Fibroblast of lung (primary cell): Measurements from ENCODE around the gene FBXO41. TPM values are rescaled to one million over a fixed set of nuclear protein-coding genes. Genes with fewer than 3 reads are reported as not detected.

Experiments
- DNase-seq, 2 donors: peaks; one replicate each; pipeline versions ENCODE4 v3.0.0 to v3.0.0-alpha.2; 2010; ENCODE audit warnings: low read depth in 2 of 2
- H2AFZ ChIP-seq: 2 replicates; pipeline ENCODE4 v1.5.1; 2012; ENCODE audit warnings: low read length, control low read depth, inconsistent platforms
- H3K27ac ChIP-seq: 2 replicates; pipeline ENCODE4 v1.5.1; 2011; ENCODE audit warnings: low read length, control low read depth; ENCODE audit not compliant: insufficient read depth
- H3K27me3 ChIP-seq: 2 replicates; pipeline ENCODE4 v1.5.1; 2011; ENCODE audit warnings: mild to moderate bottlenecking, low read length; ENCODE audit not compliant: control insufficient read depth, insufficient read depth
- H3K36me3 ChIP-seq: 2 replicates; pipeline ENCODE4 v1.5.1; 2011; ENCODE audit warnings: low read length; ENCODE audit not compliant: control insufficient read depth, insufficient read depth
- H3K4me1 ChIP-seq: 2 replicates; pipeline ENCODE4 v1.5.1; 2011; ENCODE audit warnings: low read length; ENCODE audit not compliant: control insufficient read depth, insufficient read depth; ENCODE audit errors: extremely low read depth
- H3K4me2 ChIP-seq: 2 replicates; pipeline ENCODE4 v1.5.1; 2011; ENCODE audit warnings: low read length, control low read depth; ENCODE audit not compliant: insufficient read depth; ENCODE audit errors: extremely low read depth
- H3K4me3 ChIP-seq, 4 experiments: fragments of 200-600 bp in 1 of 4; sonication (generic) in 1 of 4; replicated peaks in 1 of 4; 2 replicates each; pipeline ENCODE4 v1.5.1; 2011 to 2016; ENCODE audit warnings: low read length in 4 of 4, low read depth in 3 of 4, mild to moderate bottlenecking in 3 of 4, control low read depth in 2 of 4, inconsistent platforms in 1 of 4, mixed read lengths in 1 of 4; ENCODE audit not compliant: insufficient read depth in 1 of 4; ENCODE audit errors: control extremely low read depth in 1 of 4
- H3K79me2 ChIP-seq: 2 replicates; pipeline ENCODE4 v1.5.1; 2012; ENCODE audit warnings: mild to moderate bottlenecking, low read length, inconsistent platforms; ENCODE audit not compliant: control insufficient read depth, insufficient read depth
- H3K9ac ChIP-seq: 2 replicates; pipeline ENCODE4 v1.5.1; 2011; ENCODE audit warnings: mild to moderate bottlenecking, low read length, control low read depth; ENCODE audit not compliant: insufficient read depth
- H3K9me3 ChIP-seq: 2 replicates; pipeline ENCODE4 v1.5.1; 2012; ENCODE audit warnings: low read depth, low read length; ENCODE audit not compliant: control insufficient read depth, insufficient read depth
- H4K20me1 ChIP-seq: 2 replicates; pipeline ENCODE4 v1.5.1; 2011; ENCODE audit warnings: low read length; ENCODE audit not compliant: control insufficient read depth, insufficient read depth; ENCODE audit errors: extremely low read depth
- EZH2 ChIP-seq: IDR thresholded peaks from 2 replicates; pipeline ENCODE4 v1.5.1; 2012; ENCODE audit warnings: low read length, control low read depth, mild to moderate bottlenecking; ENCODE audit errors: missing control alignments
- polyA plus RNA-seq, 2 donors: library from polyadenylated mRNA; depleted of rRNA in 1 of 2; stranded (reverse) in 1 of 2; unstranded in 1 of 2; fragments of >200 nt; gene quantifications; 2 replicates each; pipeline ENCODE4 v1.2.1, GENCODE V29; 2011 to 2012; ENCODE audit warnings: missing spikeins in 1 of 2
- total RNA-seq: library from RNA; depleted of rRNA; stranded (reverse); fragments of >200 nt; gene quantifications from 2 replicates; pipeline ENCODE4 v1.2.1, GENCODE V29; 2014
- TF ChIP-seq, protein P1 (sequence below), 2 donors: IDR thresholded peaks in 1 of 2; conservative IDR thresholded peaks in 1 of 2; 1 replicate in 1 of 2; 2 replicates in 1 of 2; pipeline ENCODE4 v1.5.1; 2011 to 2012; ENCODE audit warnings: low read length in 2 of 2, control low read depth in 1 of 2, inconsistent platforms in 1 of 2, low read depth in 1 of 2, mild to moderate bottlenecking in 1 of 2

The FBXO41 gene
- total and polyA plus RNA-seq, 2 donors (not counting 1 experiment from before 2014, with no cell fraction given): 0.51 to 1.2 TPM

DNA sequence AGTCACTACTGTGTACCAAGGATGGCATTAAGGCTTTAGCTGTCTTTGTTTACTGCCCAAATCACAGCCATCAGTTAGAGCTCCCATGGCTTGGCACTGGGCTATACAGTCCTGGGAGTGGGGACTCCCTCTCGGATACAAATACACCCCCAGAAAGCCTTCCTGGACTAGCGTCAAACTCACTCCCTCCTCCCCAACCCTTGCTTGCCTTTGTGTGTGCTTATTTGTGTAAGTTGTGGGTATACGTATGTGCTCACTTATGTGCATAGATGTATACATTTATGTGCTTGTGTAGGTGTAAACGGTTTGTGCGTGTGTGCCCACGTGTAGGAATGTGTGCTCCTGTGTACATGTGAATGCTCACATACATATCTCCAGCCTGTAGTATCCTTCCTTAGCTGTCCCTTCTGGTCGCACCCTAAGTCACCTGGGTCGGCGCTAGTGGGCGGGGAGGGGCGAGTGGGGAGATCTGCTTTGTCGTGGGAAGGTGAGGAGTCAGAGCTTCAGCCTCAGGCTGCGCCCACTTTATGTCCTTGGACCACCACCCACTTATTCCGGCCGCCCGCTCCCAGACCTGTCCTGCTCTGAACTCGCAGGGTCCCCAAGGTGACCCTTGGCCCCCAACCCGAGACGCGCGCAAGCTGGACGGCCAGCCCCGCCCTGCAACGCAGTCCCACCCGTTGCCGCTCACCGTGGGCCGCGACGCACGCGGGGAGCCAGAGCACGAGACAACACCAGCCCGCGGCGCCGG is 51.7 kb downstream of the FBXO41 start:
- TF ChIP-seq, protein P1, sequence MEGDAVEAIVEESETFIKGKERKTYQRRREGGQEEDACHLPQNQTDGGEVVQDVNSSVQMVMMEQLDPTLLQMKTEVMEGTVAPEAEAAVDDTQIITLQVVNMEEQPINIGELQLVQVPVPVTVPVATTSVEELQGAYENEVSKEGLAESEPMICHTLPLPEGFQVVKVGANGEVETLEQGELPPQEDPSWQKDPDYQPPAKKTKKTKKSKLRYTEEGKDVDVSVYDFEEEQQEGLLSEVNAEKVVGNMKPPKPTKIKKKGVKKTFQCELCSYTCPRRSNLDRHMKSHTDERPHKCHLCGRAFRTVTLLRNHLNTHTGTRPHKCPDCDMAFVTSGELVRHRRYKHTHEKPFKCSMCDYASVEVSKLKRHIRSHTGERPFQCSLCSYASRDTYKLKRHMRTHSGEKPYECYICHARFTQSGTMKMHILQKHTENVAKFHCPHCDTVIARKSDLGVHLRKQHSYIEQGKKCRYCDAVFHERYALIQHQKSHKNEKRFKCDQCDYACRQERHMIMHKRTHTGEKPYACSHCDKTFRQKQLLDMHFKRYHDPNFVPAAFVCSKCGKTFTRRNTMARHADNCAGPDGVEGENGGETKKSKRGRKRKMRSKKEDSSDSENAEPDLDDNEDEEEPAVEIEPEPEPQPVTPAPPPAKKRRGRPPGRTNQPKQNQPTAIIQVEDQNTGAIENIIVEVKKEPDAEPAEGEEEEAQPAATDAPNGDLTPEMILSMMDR (conservative IDR thresholded peaks at IDR 0.05 in 1 of 2, IDR thresholded peaks at IDR 0.05 in 1 of 2; ENCODE audit: low read depth in 1 of 2, low read length in 2 of 2): no peak
- TF ChIP-seq EZH2: no peak
- peak overlapping the region; percentile 61 to 94 (median 68) for H3K4me3 ChIP-seq
- H3K27me3 ChIP-seq: no peaks in the 10 kb centered on the region
- H3K9me3 ChIP-seq: no peaks in the 10 kb centered on the region
- H3K79me2 ChIP-seq: peaks cover 36% of the 10 kb centered on the region
- peak overlapping the region; percentile 80 for H3K4me2 ChIP-seq
- H3K36me3 ChIP-seq: peaks cover 5% of the 10 kb centered on the region
- H4K20me1 ChIP-seq: no peaks in the 10 kb centered on the region
- H3K9ac ChIP-seq: peak overlapping the region; percentile 74
- H3K27ac ChIP-seq: peak overlapping the region; percentile 66
- peak overlapping the region; percentile 85 for H2AFZ ChIP-seq
- DNase-seq: no peak
- H3K4me1 ChIP-seq: peaks cover 8% of the 10 kb centered on the region

DNA sequence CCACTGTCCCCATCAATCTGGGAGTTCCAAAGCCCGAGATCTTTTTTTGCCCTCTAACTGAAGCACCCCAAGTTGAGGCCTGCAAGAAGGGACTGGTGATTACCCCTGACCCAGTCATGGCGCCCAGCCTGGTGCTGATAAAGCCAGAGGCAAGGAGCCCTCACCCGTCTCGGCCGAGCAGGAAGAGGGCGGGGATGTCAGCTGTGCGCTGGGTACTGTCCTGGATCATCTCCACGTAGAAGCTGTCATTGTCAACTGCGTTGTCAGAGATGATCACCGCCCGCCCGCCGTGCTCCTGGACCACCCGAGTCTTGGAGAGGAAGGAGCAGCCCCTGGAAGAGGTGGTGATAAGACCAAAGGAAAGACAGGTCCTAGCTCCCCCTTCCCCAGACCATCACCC is 55.6 kb downstream of the FBXO41 start:
- Histone ChIP-seq H3K36me3 (peaks cover 6% of the 10 kb centered on the region), H3K4me3 (no peak overlapping the region), H3K27me3 (no peaks in the 10 kb centered on the region), H2AFZ (no peak overlapping the region), H3K4me1 (peaks cover 3% of the 10 kb centered on the region), H3K27ac (no peak overlapping the region), H3K4me2 (no peak overlapping the region), H3K9ac (no peak overlapping the region), H4K20me1 (no peaks in the 10 kb centered on the region), H3K79me2 (peaks cover 2% of the 10 kb centered on the region), H3K9me3 (no peaks in the 10 kb centered on the region)
- no peak for TF ChIP-seq EZH2
- TF ChIP-seq, protein P1 (conservative IDR thresholded peaks at IDR 0.05 in 1 of 2, IDR thresholded peaks at IDR 0.05 in 1 of 2; ENCODE audit: low read depth in 1 of 2, low read length in 2 of 2): no peak
- no peak for DNase-seq

DNA sequence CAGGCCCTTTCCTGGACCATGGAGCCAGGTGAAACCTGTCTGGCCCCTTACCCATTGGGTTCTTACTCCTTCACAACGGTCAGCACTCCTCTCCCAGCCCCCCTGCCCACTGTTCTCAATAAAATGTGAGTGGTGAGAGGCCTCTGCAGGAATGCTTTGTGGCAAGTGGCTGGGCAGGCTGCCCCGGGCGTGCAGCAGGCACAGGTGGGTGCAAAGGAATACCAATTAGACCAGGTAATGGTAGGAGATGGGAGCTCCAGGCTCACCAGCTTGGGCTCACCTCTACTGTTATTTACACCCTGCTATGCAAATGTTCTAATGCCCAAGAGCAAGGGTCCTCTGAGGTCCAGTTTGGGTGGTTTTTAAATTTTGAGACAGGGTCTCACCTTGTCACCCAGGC is 57.2 kb downstream of the FBXO41 start:
- H4K20me1 ChIP-seq: no peaks in the 10 kb centered on the region
- no peak for TF ChIP-seq EZH2
- TF ChIP-seq, protein P1 (conservative IDR thresholded peaks at IDR 0.05 in 1 of 2, IDR thresholded peaks at IDR 0.05 in 1 of 2; ENCODE audit: low read depth in 1 of 2, low read length in 2 of 2): no peak
- H3K4me1 ChIP-seq: no peaks in the 10 kb centered on the region
- no peak overlapping the region for H3K27ac ChIP-seq
- no peaks in the 10 kb centered on the region for H3K9me3 ChIP-seq
- H2AFZ ChIP-seq: no peak overlapping the region
- DNase-seq: no peak
- peaks cover 11% of the 10 kb centered on the region for H3K36me3 ChIP-seq
- H3K9ac ChIP-seq: no peak overlapping the region
- H3K79me2 ChIP-seq: no peaks in the 10 kb centered on the region
- H3K27me3 ChIP-seq: no peaks in the 10 kb centered on the region
- no peak overlapping the region for H3K4me2 ChIP-seq
- H3K4me3 ChIP-seq: no peak overlapping the region
